HFFc6 (cell line): ENCODE results near the gene OAS2. TPM values are rescaled to one million over a fixed set of nuclear protein-coding genes. Genes with fewer than 3 reads are reported as not detected.

Experiments
- DNase-seq: peaks from one replicate; pipeline ENCODE4 v3.0.0-alpha.2; 2018
- H3K27ac Mint-ChIP-seq: 2 replicates; pipeline ENCODE4 v1.8.0; 2020; ENCODE audit warnings: mild to moderate bottlenecking, mixed read lengths
- H3K27me3 Mint-ChIP-seq: 2 replicates; pipeline ENCODE4 v1.8.0; 2021; ENCODE audit warnings: mild to moderate bottlenecking, moderate library complexity, mixed read lengths; ENCODE audit not compliant: insufficient read depth
- H3K36me3 Mint-ChIP-seq: 2 replicates; pipeline ENCODE4 v1.8.0; 2021; ENCODE audit warnings: low read depth, mixed read lengths
- H3K4me1 Mint-ChIP-seq: 2 replicates; pipeline ENCODE4 v1.8.0; 2020; ENCODE audit warnings: low read depth, mixed read lengths
- H3K4me3 Mint-ChIP-seq: 2 replicates; pipeline ENCODE4 v1.8.0; 2020; ENCODE audit warnings: mild to moderate bottlenecking, moderate library complexity, mixed read lengths
- H3K9me3 Mint-ChIP-seq: 2 replicates; pipeline ENCODE4 v1.8.0; 2020; ENCODE audit warnings: mild to moderate bottlenecking, mixed read lengths
- CTCF ChIP-seq: fragments of 200-600 bp; sonication (generic); IDR thresholded peaks from 2 replicates; pipeline ENCODE4 v1.5.0; 2021; ENCODE audit warnings: antibody characterized with exemption, mild to moderate bottlenecking
- long read RNA-seq: library from polyadenylated mRNA; unstranded; transcript quantifications from one replicate; pipeline ENCODE4 v2.0.0, GENCODE V29; 2019
- total RNA-seq, 6 experiments: library from RNA; stranded (reverse); fragmentation: NEBNext Ultra II Directional; extraction: Animal tissue kit (Norgen Biotek cat#: 25700); gene quantifications; 2 replicates in 1 of 6; 3 replicates in 5 of 6; pipeline ENCODE4 v1.2.3, GENCODE V29; 2021

Gene OAS2
- total RNA-seq = under 1 TPM; 0.28 to 0.63 (median 0.47) TPM
- long read RNA-seq = 0 reads

- Mint-ChIP-seq H3K27me3 (peaks cover 8% of the 10 kb centered on the region), H3K27ac (peak within 1 kb of the TSS; percentile 68), H3K4me1 (peaks cover 6% of the 10 kb centered on the region), H3K4me3 (peak within 1 kb of the TSS; percentile 83), H3K36me3 (no peaks in the 10 kb centered on the region), H3K9me3 (no peaks in the 10 kb centered on the region)
- peak; percentile 38 for DNase-seq
- TF ChIP-seq CTCF = no peak
Measured at GRCh38 chr12:112978163-112979040, at the start of gene OAS2. Gene OAS2, plus strand, starts transcription at chr12:112978519. Its CDS starts 90 bp downstream, at chr12:112978609.

- Mint-ChIP-seq H3K9me3 (no peaks in the 10 kb centered on the region), H3K27me3 (peaks cover 2% of the 10 kb centered on the region), H3K36me3 (no peaks in the 10 kb centered on the region), H3K4me3 (no peak overlapping the region), H3K4me1 (no peaks in the 10 kb centered on the region), H3K27ac (no peak overlapping the region)
- no peak for TF ChIP-seq CTCF
- no peak for DNase-seq
Measured at GRCh38 chr12:112928978-112929377, 49.3 kb upstream of the OAS2 start.

- Mint-ChIP-seq H3K9me3 (no peaks in the 10 kb centered on the region), H3K36me3 (no peaks in the 10 kb centered on the region), H3K4me3 (no peak overlapping the region), H3K27me3 (peaks cover 2% of the 10 kb centered on the region), H3K27ac (no peak overlapping the region), H3K4me1 (no peaks in the 10 kb centered on the region)
- no peak for TF ChIP-seq CTCF
- no peak for DNase-seq
Measured at GRCh38 chr12:112929715-112930114, 48.6 kb upstream of the OAS2 start.

- no peak for DNase-seq
Measured at GRCh38 chr12:112930350-112930749, 48.0 kb upstream of the OAS2 start.

GRCh38 chr12:112932485-112933128 is 45.7 kb upstream of the OAS2 start:
- H3K27ac Mint-ChIP-seq = no peak overlapping the region

More at GRCh38 chr12:112930350-112930749, 48.0 kb upstream of the OAS2 start:
- Mint-ChIP-seq H3K36me3 (no peaks in the 10 kb centered on the region), H3K4me3 (no peak overlapping the region), H3K4me1 (no peaks in the 10 kb centered on the region), H3K27me3 (no peaks in the 10 kb centered on the region; the same call in none of the 2 replicates), H3K9me3 (no peaks in the 10 kb centered on the region), H3K27ac (no peak overlapping the region)
- TF ChIP-seq CTCF = no peak

More at GRCh38 chr12:112932485-112933128, 45.7 kb upstream of the OAS2 start:
- Mint-ChIP-seq H3K4me1 (no peaks in the 10 kb centered on the region), H3K27me3 (no peaks in the 10 kb centered on the region; the same call in none of the 2 replicates), H3K4me3 (no peak overlapping the region), H3K36me3 (no peaks in the 10 kb centered on the region), H3K9me3 (no peaks in the 10 kb centered on the region)
- DNase-seq = no peak
- no peak for TF ChIP-seq CTCF
